Neural cell (in vitro differentiated cells): Measurements from ENCODE around the gene TSPAN31. TPM values are rescaled to one million over a fixed set of nuclear protein-coding genes. Genes with fewer than 3 reads are reported as not detected.

Source experiments
- H2AFZ ChIP-seq: fragments of 200-600, 300-800 bp; sonication (generic), shearing (Covaris generic); 2 replicates; pipeline ENCODE4 v1.6.0; 2014; ENCODE audit warnings: low read depth, mild to moderate bottlenecking, antibody characterized with exemption, low read length, moderate library complexity
- H3F3A ChIP-seq: fragments of 200-600 bp; shearing (Covaris generic); 2 replicates; pipeline ENCODE4 v1.6.1; 2016; ENCODE audit warnings: mild to moderate bottlenecking, moderate library complexity, mixed read lengths, antibody characterized with exemption, low read length; ENCODE audit not compliant: insufficient read depth, poor library complexity, severe bottlenecking
- H3K27ac ChIP-seq: fragments of 200-600, 300-800 bp; sonication (generic), shearing (Covaris generic); 2 replicates; pipeline ENCODE4 v1.5.1; 2014; ENCODE audit warnings: mild to moderate bottlenecking, low read length, moderate library complexity
- H3K27me3 ChIP-seq: fragments of 300-800, 200-600 bp; sonication (generic), shearing (Covaris generic); 2 replicates; pipeline ENCODE4 v1.6.0; 2014; ENCODE audit warnings: mild to moderate bottlenecking, low read depth, low read length, moderate library complexity; ENCODE audit not compliant: insufficient read depth
- H3K36me3 ChIP-seq: fragments of 300-800, 200-600 bp; sonication (generic), shearing (Covaris generic); 2 replicates; pipeline ENCODE4 v1.5.1; 2014; ENCODE audit warnings: mild to moderate bottlenecking, antibody characterized with exemption, low read length, moderate library complexity; ENCODE audit not compliant: insufficient read depth
- H3K4me2 ChIP-seq: fragments of 300-800, 200-600 bp; sonication (generic), shearing (Covaris generic); 2 replicates; pipeline ENCODE4 v1.6.0; 2014; ENCODE audit warnings: mild to moderate bottlenecking, low read length
- H3K4me3 ChIP-seq: fragments of 300-800, 200-600 bp; sonication (generic), shearing (Covaris generic); 2 replicates; pipeline ENCODE4 v1.5.1; 2014; ENCODE audit warnings: mild to moderate bottlenecking, low read length, moderate library complexity
- H3K79me2 ChIP-seq: fragments of 200-600 bp; shearing (Covaris generic); replicated peaks from 2 replicates; pipeline ENCODE4 v1.6.0; 2014; ENCODE audit warnings: mild to moderate bottlenecking, low read length, moderate library complexity; ENCODE audit not compliant: insufficient read depth
- H3K9ac ChIP-seq: fragments of 300-800, 200-600 bp; sonication (generic), shearing (Covaris generic); 2 replicates; pipeline ENCODE4 v1.6.1; 2016; ENCODE audit warnings: mild to moderate bottlenecking, low read length, mixed read lengths
- H3K9me2 ChIP-seq: fragments of 200-600 bp; shearing (Covaris generic); 2 replicates; pipeline ENCODE4 v1.6.1; 2016; ENCODE audit warnings: mild to moderate bottlenecking, low read length, mixed read lengths; ENCODE audit not compliant: insufficient read depth
- H3K9me3 ChIP-seq: fragments of 200-600, 300-800 bp; sonication (generic), shearing (Covaris generic); 2 replicates; pipeline ENCODE4 v1.6.1; 2016; ENCODE audit warnings: mild to moderate bottlenecking, mixed run types, low read length, moderate library complexity, mixed read lengths
- H4K20me1 ChIP-seq: fragments of 200-600 bp; shearing (Covaris generic); 2 replicates; pipeline ENCODE4 v1.6.1; 2016; ENCODE audit warnings: mild to moderate bottlenecking, mixed run types; ENCODE audit not compliant: insufficient read depth
- EP300 ChIP-seq: fragments of 450-650 bp; conservative IDR thresholded peaks from 2 replicates; pipeline ENCODE4 v1.6.1; 2014; ENCODE audit warnings: antibody characterized with exemption, mild to moderate bottlenecking, moderate library complexity; ENCODE audit not compliant: poor library complexity, severe bottlenecking
- EZH2 ChIP-seq: fragments of 200-600, 300-800 bp; shearing (Covaris generic), sonication (generic); IDR thresholded peaks from 2 replicates; pipeline ENCODE4 v1.6.1; 2014; ENCODE audit warnings: antibody characterized with exemption, low read length, borderline replicate concordance, mild to moderate bottlenecking; ENCODE audit not compliant: insufficient read depth, poor library complexity, severe bottlenecking
- POLR2AphosphoS5 ChIP-seq: IDR thresholded peaks from 2 replicates; pipeline ENCODE4 v1.6.1; 2012
- RAD21 ChIP-seq: fragments of 450-650 bp; conservative IDR thresholded peaks from 2 replicates; pipeline ENCODE4 v1.6.1; 2014; ENCODE audit warnings: antibody characterized with exemption, mild to moderate bottlenecking, moderate library complexity
- REST ChIP-seq: IDR thresholded peaks from 2 replicates; pipeline ENCODE4 v1.6.1; 2012; ENCODE audit warnings: borderline replicate concordance
- SMC3 ChIP-seq: fragments of 450-650 bp; conservative IDR thresholded peaks from 2 replicates; pipeline ENCODE4 v1.6.1; 2014; ENCODE audit warnings: antibody characterized with exemption, mild to moderate bottlenecking, moderate library complexity; ENCODE audit not compliant: poor library complexity
- TAF1 ChIP-seq: IDR thresholded peaks from 2 replicates; pipeline ENCODE4 v1.6.1; 2012; ENCODE audit warnings: low read depth
- polyA plus RNA-seq: library from polyadenylated mRNA; depleted of rRNA; stranded (reverse); fragments of >200 nt; gene quantifications from 2 replicates; pipeline ENCODE4 v1.2.3, GENCODE V29; 2014
- TF ChIP-seq, protein P1 (sequence below): fragments of 450-650 bp; IDR thresholded peaks from 2 replicates; pipeline ENCODE4 v1.5.1; 2014; ENCODE audit warnings: antibody characterized with exemption, mild to moderate bottlenecking, moderate library complexity; ENCODE audit not compliant: poor library complexity, severe bottlenecking

Gene TSPAN31
- polyA plus RNA-seq, 1 donor from 2014 or later, result 85.3 TPM

GRCh38 chr12:57765003-57765697 is 20.3 kb downstream of the TSPAN31 start:
- no peak for TF ChIP-seq EP300
- TF ChIP-seq RAD21, result no peak
- TF ChIP-seq, protein P1, sequence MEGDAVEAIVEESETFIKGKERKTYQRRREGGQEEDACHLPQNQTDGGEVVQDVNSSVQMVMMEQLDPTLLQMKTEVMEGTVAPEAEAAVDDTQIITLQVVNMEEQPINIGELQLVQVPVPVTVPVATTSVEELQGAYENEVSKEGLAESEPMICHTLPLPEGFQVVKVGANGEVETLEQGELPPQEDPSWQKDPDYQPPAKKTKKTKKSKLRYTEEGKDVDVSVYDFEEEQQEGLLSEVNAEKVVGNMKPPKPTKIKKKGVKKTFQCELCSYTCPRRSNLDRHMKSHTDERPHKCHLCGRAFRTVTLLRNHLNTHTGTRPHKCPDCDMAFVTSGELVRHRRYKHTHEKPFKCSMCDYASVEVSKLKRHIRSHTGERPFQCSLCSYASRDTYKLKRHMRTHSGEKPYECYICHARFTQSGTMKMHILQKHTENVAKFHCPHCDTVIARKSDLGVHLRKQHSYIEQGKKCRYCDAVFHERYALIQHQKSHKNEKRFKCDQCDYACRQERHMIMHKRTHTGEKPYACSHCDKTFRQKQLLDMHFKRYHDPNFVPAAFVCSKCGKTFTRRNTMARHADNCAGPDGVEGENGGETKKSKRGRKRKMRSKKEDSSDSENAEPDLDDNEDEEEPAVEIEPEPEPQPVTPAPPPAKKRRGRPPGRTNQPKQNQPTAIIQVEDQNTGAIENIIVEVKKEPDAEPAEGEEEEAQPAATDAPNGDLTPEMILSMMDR, result peak; percentile 37
- TF ChIP-seq SMC3, result no peak
- no peak for TF ChIP-seq REST
- peak; percentile 84 for TF ChIP-seq EZH2
- TF ChIP-seq TAF1, result peak; percentile 44
- no peak for TF ChIP-seq POLR2AphosphoS5
- Histone ChIP-seq H4K20me1 (no peaks in the 10 kb centered on the region), H3K36me3 (no peaks in the 10 kb centered on the region), H3F3A (no peaks in the 10 kb centered on the region), H3K27ac (no peak overlapping the region), H3K9me3 (no peaks in the 10 kb centered on the region), H3K4me3 (peak overlapping the region; percentile 47), H3K27me3 (peaks cover 55% of the 10 kb centered on the region), H3K79me2 (no peaks in the 10 kb centered on the region), H3K9me2 (no peaks in the 10 kb centered on the region), H2AFZ (no peak overlapping the region), H3K4me2 (no peak overlapping the region), H3K9ac (no peak overlapping the region)

DNA sequence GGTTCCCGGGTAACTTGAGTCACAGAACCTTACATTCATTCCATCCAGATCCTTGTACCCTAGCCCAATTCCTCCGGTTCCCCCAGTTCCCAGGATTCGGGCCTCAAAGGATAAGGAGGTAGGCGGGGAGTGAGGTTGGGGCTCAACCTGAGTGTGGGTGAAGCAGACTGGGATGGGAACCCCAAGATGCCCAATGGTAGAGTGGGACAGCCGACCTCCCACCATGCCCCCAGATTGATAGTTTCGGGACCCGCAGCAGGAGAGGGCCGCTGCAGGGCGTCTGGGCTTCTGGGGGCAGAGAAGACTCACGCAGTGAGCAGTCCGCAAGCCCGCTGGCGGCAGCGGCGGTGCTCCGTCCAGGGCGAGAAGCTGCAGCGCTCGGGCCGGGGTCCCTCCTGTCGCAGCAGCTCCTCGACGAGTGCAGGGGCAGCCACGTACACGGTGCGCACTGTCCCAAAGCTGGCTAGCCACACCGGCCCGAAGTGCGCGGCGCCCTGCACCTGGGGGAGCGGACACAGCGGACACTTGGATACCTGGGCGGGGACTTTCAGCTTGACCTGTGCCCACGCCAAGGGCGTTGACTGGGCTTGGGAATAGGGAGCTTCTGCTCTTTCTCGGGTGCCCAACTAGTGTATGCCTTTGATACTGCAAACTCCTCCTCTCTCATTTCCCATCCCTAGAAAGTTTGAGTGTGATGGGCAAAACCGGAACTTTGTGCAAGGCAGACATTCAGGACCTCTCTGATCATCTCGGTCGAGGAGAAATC is 21.0 kb downstream of the TSPAN31 start:
- H3K79me2 ChIP-seq, result no peaks in the 10 kb centered on the region
- TF ChIP-seq TAF1 (no peak), EZH2 (peak; percentile 86)
- H3K4me3 ChIP-seq, result peak overlapping the region; percentile 47
- no peak overlapping the region for H3K27ac ChIP-seq
- H3K9me2 ChIP-seq, result no peaks in the 10 kb centered on the region
- no peaks in the 10 kb centered on the region for H3K36me3 ChIP-seq
- H3K27me3 ChIP-seq, result peaks cover 55% of the 10 kb centered on the region
- no peaks in the 10 kb centered on the region for H4K20me1 ChIP-seq
- H2AFZ ChIP-seq, result no peak overlapping the region
- H3F3A ChIP-seq, result no peaks in the 10 kb centered on the region
- no peaks in the 10 kb centered on the region for H3K9me3 ChIP-seq
- H3K9ac ChIP-seq, result no peak overlapping the region
- H3K4me2 ChIP-seq, result no peak overlapping the region
